A673 (cell line): ENCODE data around the gene KMO. TPM values are rescaled to one million over a fixed set of nuclear protein-coding genes. Genes with fewer than 3 reads are reported as not detected.

Source experiments
- BruUV-seq: library from RNA; stranded (reverse); fragments of 400-500 nt; replicated peaks from 2 replicates; lab custom pipeline; 2021; lab: Mats Ljungman, UMichigan
- CTCF ChIA-PET: fragments of 300-600 bp; sonication (Branson Sonifier 250); formaldehyde crosslinking; loops from one replicate; lab custom pipeline; 2022; ENCODE audit warnings: antibody characterized with exemption; lab: Charles Lee
- POLR2A ChIA-PET: fragments of 300-600 bp; sonication (Branson Sonifier 250); formaldehyde crosslinking; loops from one replicate; lab custom pipeline; 2022; ENCODE audit warnings: antibody characterized with exemption; ENCODE audit not compliant: low non-redundant PET; lab: Charles Lee
- DNase-seq: peaks from one replicate; pipeline ENCODE4 v3.0.0-alpha.2; 2015; ENCODE audit warnings: low spot score
- H3K27ac ChIP-seq: fragments of 200-600 bp; sonication (generic); 2 replicates; pipeline ENCODE4 v1.5.1; 2016; ENCODE audit warnings: mixed run types, low read depth, mild to moderate bottlenecking, mixed read lengths, antibody characterized with exemption, low read length; ENCODE audit not compliant: poor library complexity, severe bottlenecking
- H3K27me3 ChIP-seq: fragments of 200-600 bp; sonication (generic); replicated peaks from 2 replicates; pipeline ENCODE4 v1.6.1; 2017; ENCODE audit warnings: mixed run types, low read depth, mild to moderate bottlenecking, mixed read lengths, antibody characterized with exemption, low read length; ENCODE audit not compliant: insufficient read depth, poor library complexity
- H3K36me3 ChIP-seq: fragments of 200-600 bp; sonication (generic); 2 replicates; pipeline ENCODE4 v1.6.1; 2016; ENCODE audit warnings: mixed run types, mild to moderate bottlenecking, mixed read lengths, antibody characterized with exemption, low read length; ENCODE audit not compliant: insufficient read depth, poor library complexity, severe bottlenecking
- H3K4me1 ChIP-seq: fragments of 200-600 bp; sonication (generic); 2 replicates; pipeline ENCODE4 v1.6.1; 2017; ENCODE audit warnings: mixed run types, mild to moderate bottlenecking, mixed read lengths, antibody characterized with exemption, low read length; ENCODE audit not compliant: insufficient read depth, poor library complexity, severe bottlenecking
- H3K4me3 ChIP-seq: fragments of 200-600 bp; sonication (generic); 2 replicates; pipeline ENCODE4 v1.5.1; 2016; ENCODE audit warnings: low read depth, mixed run types, mild to moderate bottlenecking, mixed read lengths, low read length; ENCODE audit not compliant: poor library complexity, severe bottlenecking
- H3K9me3 ChIP-seq: fragments of 200-600 bp; sonication (generic); 2 replicates; pipeline ENCODE4 v1.6.1; 2016; ENCODE audit warnings: mixed run types, low read depth, mild to moderate bottlenecking, mixed read lengths, antibody characterized with exemption, low read length; ENCODE audit not compliant: poor library complexity, severe bottlenecking
- EZH2 ChIP-seq: fragments of 200-600 bp; sonication (generic); IDR thresholded peaks from 2 replicates; pipeline ENCODE4 v1.6.1; 2017; ENCODE audit warnings: borderline replicate concordance, low read depth, mild to moderate bottlenecking, mixed read lengths, antibody characterized with exemption, low read length; ENCODE audit not compliant: poor library complexity, severe bottlenecking
- intact Hi-C: fragments of 100-400 bp; cut with micrococcal nuclease; formaldehyde crosslinking; loops from one replicate; pipeline ENCODE4 v1.10.0; 2022; ENCODE audit not compliant: unreplicated experiment
- total RNA-seq: library from RNA; stranded (reverse); gene quantifications from 2 replicates; pipeline ENCODE4 v1.2.3, GENCODE V29; 2021
- TF ChIP-seq, protein P1 (sequence below): fragments of 300-800, 200-600 bp; sonication (generic); conservative IDR thresholded peaks from 2 replicates; pipeline ENCODE4 v1.5.1; 2017; ENCODE audit warnings: low read depth, mild to moderate bottlenecking, antibody characterized with exemption, low read length, moderate library complexity, mixed read lengths

KMO gene
- total RNA-seq, 1 experiment from 2014 or later: 11.8 TPM

- TF ChIP-seq EZH2: no peak
- TF ChIP-seq, protein P1, sequence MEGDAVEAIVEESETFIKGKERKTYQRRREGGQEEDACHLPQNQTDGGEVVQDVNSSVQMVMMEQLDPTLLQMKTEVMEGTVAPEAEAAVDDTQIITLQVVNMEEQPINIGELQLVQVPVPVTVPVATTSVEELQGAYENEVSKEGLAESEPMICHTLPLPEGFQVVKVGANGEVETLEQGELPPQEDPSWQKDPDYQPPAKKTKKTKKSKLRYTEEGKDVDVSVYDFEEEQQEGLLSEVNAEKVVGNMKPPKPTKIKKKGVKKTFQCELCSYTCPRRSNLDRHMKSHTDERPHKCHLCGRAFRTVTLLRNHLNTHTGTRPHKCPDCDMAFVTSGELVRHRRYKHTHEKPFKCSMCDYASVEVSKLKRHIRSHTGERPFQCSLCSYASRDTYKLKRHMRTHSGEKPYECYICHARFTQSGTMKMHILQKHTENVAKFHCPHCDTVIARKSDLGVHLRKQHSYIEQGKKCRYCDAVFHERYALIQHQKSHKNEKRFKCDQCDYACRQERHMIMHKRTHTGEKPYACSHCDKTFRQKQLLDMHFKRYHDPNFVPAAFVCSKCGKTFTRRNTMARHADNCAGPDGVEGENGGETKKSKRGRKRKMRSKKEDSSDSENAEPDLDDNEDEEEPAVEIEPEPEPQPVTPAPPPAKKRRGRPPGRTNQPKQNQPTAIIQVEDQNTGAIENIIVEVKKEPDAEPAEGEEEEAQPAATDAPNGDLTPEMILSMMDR: no peak
- H3K4me1 ChIP-seq: peaks cover 19% of the 10 kb centered on the region
- no peaks in the 10 kb centered on the region for H3K9me3 ChIP-seq
- POLR2A ChIA-PET: no interaction called here
- no TSS peak for BruUV-seq
- H3K4me3 ChIP-seq: no peak overlapping the region
- H3K27ac ChIP-seq: peak overlapping the region; percentile 20
- intact Hi-C loops: no loop called here
- DNase-seq: no peak
- no peaks in the 10 kb centered on the region for H3K27me3 ChIP-seq
- H3K36me3 ChIP-seq: no peaks in the 10 kb centered on the region
- CTCF ChIA-PET: no interaction called here
Observed at GRCh38 chr1:241527146-241527545, 5.0 kb upstream of the KMO start.

DNA sequence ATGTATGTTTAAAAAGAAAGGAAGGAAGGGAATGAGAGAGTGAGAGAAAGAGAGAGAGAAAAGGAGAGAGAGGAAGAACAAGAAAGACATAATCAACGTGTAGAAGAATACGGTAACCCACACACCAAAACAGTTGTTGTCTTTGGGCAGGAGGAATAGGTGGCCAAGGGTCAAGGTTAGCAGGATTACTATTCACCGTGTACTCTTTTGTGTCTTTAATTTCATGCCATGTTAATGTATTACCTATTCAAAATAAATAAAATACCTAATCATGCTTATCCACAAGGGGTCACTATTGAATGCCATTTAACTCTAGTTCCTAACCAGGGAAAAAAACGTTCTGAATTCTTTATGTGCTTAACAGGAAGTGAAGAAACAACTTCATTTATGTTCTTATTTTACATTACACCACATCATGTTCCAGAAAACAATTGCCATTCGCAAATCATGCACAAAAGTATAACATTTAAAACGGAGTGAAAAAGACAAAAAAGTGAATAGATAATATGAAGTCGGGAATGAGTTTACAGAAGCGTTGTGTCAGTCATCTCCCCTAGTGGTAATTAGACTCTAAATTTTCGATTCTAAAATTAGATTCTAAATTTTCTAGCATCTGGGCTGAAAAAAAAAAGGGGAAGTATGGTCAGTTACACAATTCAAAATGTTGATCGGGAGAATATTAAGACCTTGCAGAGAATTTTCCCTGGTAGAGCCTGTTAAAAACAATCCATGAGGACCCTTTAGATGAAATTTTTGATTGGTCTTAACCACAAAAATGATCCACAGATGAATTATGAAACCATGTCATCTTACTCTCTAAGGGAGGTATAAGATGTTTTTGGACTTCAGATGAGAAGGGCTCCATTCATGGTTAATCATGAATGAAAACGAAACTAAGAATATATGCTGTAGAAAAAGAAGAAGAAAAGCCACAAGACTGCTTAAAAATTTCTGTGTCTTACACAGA lies 700 bp upstream of the KMO start:
- peaks cover 19% of the 10 kb centered on the region for H3K4me1 ChIP-seq
- H3K36me3 ChIP-seq: no peaks in the 10 kb centered on the region
- TSS peak; percentile 43 for BruUV-seq
- ChIA-PET POLR2A (no interaction called here), CTCF (no interaction called here)
- no peak for TF ChIP-seq EZH2
- TF ChIP-seq, protein P1: peak; percentile 54
- intact Hi-C loops: loop anchor here (5.0 to 10.0 kb wide), 4 partner anchors 76 to 453 kb away; partner anchors contain the start of gene EXO1
- peak; percentile 79 for DNase-seq
- H3K27me3 ChIP-seq: no peaks in the 10 kb centered on the region
- H3K4me3 ChIP-seq: peak overlapping the region; percentile 48
- H3K9me3 ChIP-seq: no peaks in the 10 kb centered on the region
- H3K27ac ChIP-seq: peak overlapping the region; percentile 80

- no peaks in the 10 kb centered on the region for H3K27me3 ChIP-seq
- no TSS peak for BruUV-seq
- H3K27ac ChIP-seq: peak overlapping the region; percentile 44
- no peaks in the 10 kb centered on the region for H3K9me3 ChIP-seq
- no peak for TF ChIP-seq EZH2
- DNase-seq: no peak
- H3K36me3 ChIP-seq: no peaks in the 10 kb centered on the region
- intact Hi-C loops: loop anchor here (5.0 to 10.0 kb wide), 4 partner anchors 74 to 452 kb away; partner anchors contain the start of gene EXO1
- peak overlapping the region; percentile 48 for H3K4me3 ChIP-seq
- CTCF ChIA-PET: no interaction called here
- peaks cover 10% of the 10 kb centered on the region for H3K4me1 ChIP-seq
- POLR2A ChIA-PET: no interaction called here
Observed at GRCh38 chr1:241532864-241533263, 686 bp downstream of the KMO start.
